A204.1 (cell line): Measurements from ENCODE around the gene ITGB2.

Experiments used
- FAIRE-seq: peaks from 2 replicates; lab custom pipeline; 2012; peaks lifted over from hg19 to GRCh38; lab: Jason Lieb, UNC

Gene ITGB2

GRCh38 chr21:44910229-44911067 lies 10.3 kb downstream of the ITGB2 start:
- no peak for FAIRE-seq

- FAIRE-seq = no peak
Measured at GRCh38 chr21:44909719-44910118, 11.0 kb downstream of the ITGB2 start.

- no peak for FAIRE-seq
Measured at GRCh38 chr21:44908908-44909307, 11.8 kb downstream of the ITGB2 start.

GRCh38 chr21:44907966-44908895 lies 12.5 kb downstream of the ITGB2 start:
- no peak for FAIRE-seq

- FAIRE-seq = no peak
Measured at GRCh38 chr21:44907225-44907965, 13.3 kb downstream of the ITGB2 start.

GRCh38 chr21:44905728-44906090 lies 15.0 kb downstream of the ITGB2 start:
- FAIRE-seq = no peak

GRCh38 chr21:44905016-44905727 lies 15.5 kb downstream of the ITGB2 start:
- no peak for FAIRE-seq

GRCh38 chr21:44904141-44904923 lies 16.4 kb downstream of the ITGB2 start:
- FAIRE-seq = no peak

- FAIRE-seq = no peak
Measured at GRCh38 chr21:44903689-44904088, 17.0 kb downstream of the ITGB2 start.

GRCh38 chr21:44903050-44903685 lies 17.5 kb downstream of the ITGB2 start:
- FAIRE-seq = no peak

GRCh38 chr21:44902268-44903049 lies 18.2 kb downstream of the ITGB2 start:
- FAIRE-seq = no peak

GRCh38 chr21:44901391-44902074 lies 19.2 kb downstream of the ITGB2 start:
- FAIRE-seq = no peak

- no peak for FAIRE-seq
Measured at GRCh38 chr21:44900559-44901251, 20.0 kb downstream of the ITGB2 start.

GRCh38 chr21:44899768-44900558 lies 20.7 kb downstream of the ITGB2 start:
- FAIRE-seq = no peak

- no peak for FAIRE-seq
Measured at GRCh38 chr21:44898851-44899767, 21.6 kb downstream of the ITGB2 start.

GRCh38 chr21:44898011-44898488 lies 22.6 kb downstream of the ITGB2 start:
- no peak for FAIRE-seq
